WTC11 (cell line): Measurements from ENCODE around the gene NUP88. TPM values are rescaled to one million over a fixed set of nuclear protein-coding genes. Genes with fewer than 3 reads are reported as not detected.
"Not testable (repeated sequence)": the region's sequence is repeated elsewhere in the genome, so short reads cannot be mapped to it uniquely, and the experiment has no call there.

Source experiments
- ATAC-seq: fragments of 200-7000 bp; cut with Tn5 transposase; 2 replicates; pipeline ENCODE4 v1.10.0; 2021; ENCODE audit warnings: mild to moderate bottlenecking, moderate library complexity
- CTCF ChIA-PET: fragments of 300-600 bp; sonication (Branson Sonifier 250); formaldehyde crosslinking; loops from one replicate; lab custom pipeline; 2021; ENCODE audit warnings: antibody characterized with exemption; lab: Charles Lee
- POLR2A ChIA-PET: fragments of 350-600 bp; sonication (Branson Sonifier 250); formaldehyde crosslinking; loops from one replicate; lab custom pipeline; 2021; ENCODE audit warnings: antibody characterized with exemption; lab: Charles Lee
- DNase-seq: peaks from one replicate; pipeline ENCODE4 v3.0.0; 2021; ENCODE audit warnings: low spot score
- H3K27ac Mint-ChIP-seq: 2 replicates; pipeline ENCODE4 v1.8.0; 2021; ENCODE audit warnings: mixed read lengths
- H3K27me3 Mint-ChIP-seq: 2 replicates; pipeline ENCODE4 v1.8.0; 2021; ENCODE audit warnings: low read depth, mild to moderate bottlenecking, moderate library complexity, mixed read lengths
- H3K36me3 Mint-ChIP-seq: 2 replicates; pipeline ENCODE4 v1.8.0; 2021; ENCODE audit warnings: mixed read lengths
- H3K4me1 Mint-ChIP-seq: 2 replicates; pipeline ENCODE4 v1.8.0; 2022; ENCODE audit warnings: mixed read lengths
- H3K4me3 Mint-ChIP-seq: 2 replicates; pipeline ENCODE4 v1.8.0; 2021; ENCODE audit warnings: mild to moderate bottlenecking, moderate library complexity, mixed read lengths
- H3K9me3 Mint-ChIP-seq: 2 replicates; pipeline ENCODE4 v1.8.0; 2021; ENCODE audit warnings: mixed read lengths
- ATF2 ChIP-seq: sonication (generic); formaldehyde crosslinking; IDR thresholded peaks from 2 replicates; pipeline ENCODE4 v1.8.1; 2022; ENCODE audit warnings: low read depth, missing genetic modification reagents, borderline replicate concordance
- FOXJ3 ChIP-seq: sonication (generic); formaldehyde crosslinking; IDR thresholded peaks from 2 replicates; pipeline ENCODE4 v1.9.0; 2021; ENCODE audit warnings: missing genetic modification reagents, mild to moderate bottlenecking, borderline replicate concordance
- GTF2I ChIP-seq: fragments of 250-450 bp; sonication (Bioruptor Pico); conservative IDR thresholded peaks from 2 replicates; pipeline ENCODE4 v1.4.0; 2021; ENCODE audit warnings: mild to moderate bottlenecking
- HMGA2 ChIP-seq: fragments of 250-450 bp; sonication (Bioruptor Pico); IDR thresholded peaks from 2 replicates; pipeline ENCODE4 v1.4.0; 2021; ENCODE audit warnings: mild to moderate bottlenecking, moderate library complexity
- JAZF1 ChIP-seq: fragments of 250-450 bp; sonication (Bioruptor Pico); IDR thresholded peaks from 2 replicates; pipeline ENCODE4 v1.9.0; 2021; ENCODE audit warnings: moderate library complexity, mild to moderate bottlenecking, inconsistent platforms
- NFE2L1 ChIP-seq: sonication (generic); formaldehyde crosslinking; IDR thresholded peaks from 2 replicates; pipeline ENCODE4 v1.8.1; 2023; ENCODE audit warnings: missing genetic modification reagents
- OVOL2 ChIP-seq: fragments of 250-450 bp; sonication (Bioruptor Pico); IDR thresholded peaks from 2 replicates; pipeline ENCODE4 v1.9.0; 2021; ENCODE audit warnings: mild to moderate bottlenecking, borderline replicate concordance
- PREB ChIP-seq: sonication (generic); formaldehyde crosslinking; IDR thresholded peaks from 2 replicates; pipeline ENCODE4 v1.8.1; 2022; ENCODE audit warnings: mild to moderate bottlenecking, missing genetic modification reagents, moderate library complexity, borderline replicate concordance
- RORB ChIP-seq: fragments of 250-450 bp; sonication (Bioruptor Pico); IDR thresholded peaks from 2 replicates; pipeline ENCODE4 v1.9.0; 2021; ENCODE audit warnings: mild to moderate bottlenecking
- SP1 ChIP-seq: sonication (generic); formaldehyde crosslinking; conservative IDR thresholded peaks from 2 replicates; pipeline ENCODE4 v1.8.1; 2022; ENCODE audit warnings: missing genetic modification reagents
- USF1 ChIP-seq: sonication (generic); formaldehyde crosslinking; IDR thresholded peaks from 2 replicates; pipeline ENCODE4 v1.8.0; 2022; ENCODE audit warnings: mild to moderate bottlenecking, missing genetic modification reagents
- ZNF232 ChIP-seq: sonication (generic); formaldehyde crosslinking; IDR thresholded peaks from 2 replicates; pipeline ENCODE4 v1.8.0; 2022; ENCODE audit warnings: mild to moderate bottlenecking, missing genetic modification reagents
- ZNF263 ChIP-seq: sonication (generic); formaldehyde crosslinking; IDR thresholded peaks from 2 replicates; pipeline ENCODE4 v1.8.1; 2022; ENCODE audit warnings: low read depth, mild to moderate bottlenecking, moderate library complexity, missing genetic modification reagents
- ZNF396 ChIP-seq: fragments of 250-450 bp; sonication (Bioruptor Pico); IDR thresholded peaks from 2 replicates; pipeline ENCODE4 v1.8.0; 2021; ENCODE audit warnings: mild to moderate bottlenecking, moderate library complexity, borderline replicate concordance
- ZNF512 ChIP-seq: sonication (generic); formaldehyde crosslinking; IDR thresholded peaks from 2 replicates; pipeline ENCODE4 v1.8.1; 2022; ENCODE audit warnings: missing genetic modification reagents, borderline replicate concordance
- ZNF671 ChIP-seq: fragments of 250-450 bp; sonication (Bioruptor Pico); IDR thresholded peaks from 2 replicates; pipeline ENCODE4 v1.8.0; 2021; ENCODE audit warnings: mild to moderate bottlenecking
- ZSCAN18 ChIP-seq: fragments of 250-450 bp; sonication (Bioruptor Pico); IDR thresholded peaks from 2 replicates; pipeline ENCODE4 v2.1.2; 2022; ENCODE audit warnings: mild to moderate bottlenecking, moderate library complexity
- total RNA-seq: library from RNA; stranded (reverse); gene quantifications from 3 replicates; pipeline ENCODE4 v1.2.3, GENCODE V29; 2021

NUP88 gene
- total RNA-seq, 1 experiment from 2014 or later: 87.7 TPM

GRCh38 chr17:5438716-5439445 is 19.4 kb upstream of the NUP88 start, which contains the start of gene C1QBP (continued):
- TF ChIP-seq PREB (CRISPR knock-in tag): no peak
- no peak for TF ChIP-seq ZSCAN18 (CRISPR knock-in tag)
- TF ChIP-seq SP1 (CRISPR knock-in tag): peak; percentile 76
- TF ChIP-seq HMGA2 (CRISPR knock-in tag): no peak
- no peak for TF ChIP-seq RORB (CRISPR knock-in tag)
- no peak for TF ChIP-seq ATF2
- no peak for TF ChIP-seq OVOL2 (CRISPR knock-in tag)
- no peak for TF ChIP-seq ZNF396 (CRISPR knock-in tag)
- TF ChIP-seq FOXJ3 (CRISPR knock-in tag): no peak
- TF ChIP-seq NFE2L1 (CRISPR knock-in tag): 0 out of 2 replicates have a peak, but pooled peaks have one; percentile 53
- no peak for TF ChIP-seq JAZF1 (CRISPR knock-in tag)

- H3K4me1 Mint-ChIP-seq: peaks cover 20% of the 10 kb centered on the region
- CTCF ChIA-PET: no interaction called here
- POLR2A ChIA-PET: no interaction called here
- no peaks in the 10 kb centered on the region for H3K27me3 Mint-ChIP-seq
- no peaks in the 10 kb centered on the region for H3K9me3 Mint-ChIP-seq
- peak overlapping the region; percentile 43 for H3K27ac Mint-ChIP-seq
- DNase-seq: no peak
- no peak for ATAC-seq
- peaks cover 55% of the 10 kb centered on the region for H3K36me3 Mint-ChIP-seq
- TF ChIP-seq ZNF396 (CRISPR knock-in tag) (no peak), ZNF512 (CRISPR knock-in tag) (no peak), ZNF232 (CRISPR knock-in tag) (no peak), USF1 (CRISPR knock-in tag) (no peak), ZNF671 (CRISPR knock-in tag) (no peak), GTF2I (CRISPR knock-in tag) (no peak), ZNF263 (CRISPR knock-in tag) (no peak)
- TF ChIP-seq, all 79 proteins: peak for 0
- peak overlapping the region; percentile 88 for H3K4me3 Mint-ChIP-seq
These were observed 18.4 kb upstream of the NUP88 start for GRCh38 chr17:5437721-5438317.

GRCh38 chr17:5435781-5436315 is 16.4 kb upstream of the NUP88 start:
- ChIA-PET POLR2A (interaction anchor here (2.3 kb wide), 1 partner anchor 17 kb away, joined by 10 read pairs; the partner anchor contains the start of genes NUP88 and RPAIN), CTCF (interaction anchor here (0.7 kb wide), 1 partner anchor 64 kb away, joined by 3 read pairs; no protein-coding TSS in a partner anchor)
- Mint-ChIP-seq H3K4me3 (peak overlapping the region; percentile 33; the same call in 1 of the 2 replicates), H3K27ac (peak overlapping the region; percentile 70), H3K36me3 (peaks cover 68% of the 10 kb centered on the region), H3K4me1 (peaks cover 20% of the 10 kb centered on the region)
- not testable (repeated sequence) for DNase-seq, H3K27me3 Mint-ChIP-seq, ATAC-seq, H3K9me3 Mint-ChIP-seq
